Spinal cord (tissue), 10 donors: ENCODE data around the gene ROR2. TPM values are rescaled to one million over a fixed set of nuclear protein-coding genes. Genes with fewer than 3 reads are reported as not detected.
A peak's percentile ranks its signal among the peaks of the same experiment; 100 is the strongest.

ENCODE experiments used
- DNase-seq, 6 donors: peaks; one replicate each; pipeline versions ENCODE4 v3.0.0 to v3.0.0-alpha.2; 2013 to 2015; ENCODE audit warnings: low spot score in 6 of 6, low read depth in 4 of 6
- H3K27ac ChIP-seq: one replicate; pipeline ENCODE4 v1.5.1; 2013; ENCODE audit warnings: low read depth, low read length, control low read depth
- H3K27me3 ChIP-seq: one replicate; pipeline ENCODE4 v1.6.1; 2013; ENCODE audit warnings: low read length; ENCODE audit not compliant: control insufficient read depth, insufficient read depth
- H3K36me3 ChIP-seq: one replicate; pipeline ENCODE4 v1.6.1; 2013; ENCODE audit warnings: low read length; ENCODE audit not compliant: control insufficient read depth, insufficient read depth
- H3K4me1 ChIP-seq: one replicate; pipeline ENCODE4 v1.6.1; 2013; ENCODE audit warnings: low read length; ENCODE audit not compliant: control insufficient read depth, insufficient read depth
- H3K4me3 ChIP-seq: one replicate; pipeline ENCODE4 v1.5.1; 2013; ENCODE audit warnings: low read depth, low read length, control low read depth
- H3K9me3 ChIP-seq: one replicate; pipeline ENCODE4 v1.6.1; 2013; ENCODE audit warnings: low read length; ENCODE audit not compliant: control insufficient read depth, insufficient read depth
- WGBS: methylation state at CpG from one replicate; pipeline ENCODE4 v1.1.5; 2013; ENCODE audit warnings: missing lambda C conversion rate; ENCODE audit not compliant: insufficient coverage; 5-methylcytosine and 5-hydroxymethylcytosine counted together
- polyA plus RNA-seq, 2 donors: library from polyadenylated mRNA; unstranded; fragments of 120-200 nt; gene quantifications; one replicate each; pipeline ENCODE4 v1.2.1, GENCODE V29; 2013; ENCODE audit not compliant: insufficient read length in 2 of 2
- total RNA-seq, 2 donors: library from RNA; depleted of rRNA in 1 of 2; stranded (reverse); fragments of 120-200 nt in 1 of 2; fragments of >200 nt in 1 of 2; gene quantifications; one replicate each; pipeline versions ENCODE4 v1.2.3 to v1.2.4, GENCODE V29; 2013 to 2014
- donor health status: healthy.

ROR2 gene
- total and polyA plus RNA-seq, 4 donors = 3.1 to 20.6 (median 5.0) TPM

GRCh38 chr9:91777292-91777830, 172.7 kb downstream of the ROR2 start:
- Histone ChIP-seq H3K36me3 (no peaks in the 10 kb centered on the region), H3K27me3 (no peaks in the 10 kb centered on the region), H3K4me1 (peaks cover 12% of the 10 kb centered on the region), H3K4me3 (no peak overlapping the region), H3K27ac (no peak overlapping the region), H3K9me3 (no peaks in the 10 kb centered on the region)
- no peak for DNase-seq
- 57% methylated on average over 1 of the region's 4 CpGs for WGBS

- Histone ChIP-seq H3K4me1 (peaks cover 8% of the 10 kb centered on the region), H3K36me3 (no peaks in the 10 kb centered on the region), H3K27ac (no peak overlapping the region), H3K9me3 (no peaks in the 10 kb centered on the region), H3K27me3 (no peaks in the 10 kb centered on the region), H3K4me3 (no peak overlapping the region)
- DNase-seq = no peak
- WGBS = 70% methylated on average over 3 of the region's 6 CpGs
Observed at GRCh38 chr9:91776409-91777291, 173.4 kb downstream of the ROR2 start.

GRCh38 chr9:91775708-91776028, 174.4 kb downstream of the ROR2 start:
- WGBS = 17% methylated on average over 2 of the region's 4 CpGs

GRCh38 chr9:91775011-91775707, 174.9 kb downstream of the ROR2 start:
- Histone ChIP-seq H3K4me1 (peaks cover 8% of the 10 kb centered on the region), H3K36me3 (no peaks in the 10 kb centered on the region), H3K9me3 (no peaks in the 10 kb centered on the region), H3K27me3 (no peaks in the 10 kb centered on the region), H3K4me3 (no peak overlapping the region), H3K27ac (no peak overlapping the region)
- peak in 3 of 6 donors; percentile 25 to 73 (median 72) for DNase-seq
- WGBS = 63% methylated on average over 8 of the region's 9 CpGs

More at GRCh38 chr9:91775708-91776028, 174.4 kb downstream of the ROR2 start:
- peaks cover 8% of the 10 kb centered on the region for H3K4me1 ChIP-seq
- no peaks in the 10 kb centered on the region for H3K36me3 ChIP-seq
- H3K27me3 ChIP-seq = no peaks in the 10 kb centered on the region
- H3K9me3 ChIP-seq = no peaks in the 10 kb centered on the region
- H3K4me3 ChIP-seq = no peak overlapping the region
- no peak for DNase-seq
- H3K27ac ChIP-seq = no peak overlapping the region

- DNase-seq = peak in 1 of 6 donors; percentile 21
Observed at GRCh38 chr9:91773156-91773555, 176.9 kb downstream of the ROR2 start.

GRCh38 chr9:91771864-91772263, 178.2 kb downstream of the ROR2 start:
- H3K4me3 ChIP-seq = no peak overlapping the region
- WGBS = 100% methylated on average over 1 of the region's 4 CpGs
- H3K4me1 ChIP-seq = peaks cover 8% of the 10 kb centered on the region
- no peak for DNase-seq
- no peaks in the 10 kb centered on the region for H3K9me3 ChIP-seq
- H3K36me3 ChIP-seq = no peaks in the 10 kb centered on the region
- no peak overlapping the region for H3K27ac ChIP-seq
- H3K27me3 ChIP-seq = no peaks in the 10 kb centered on the region

More at GRCh38 chr9:91773156-91773555, 176.9 kb downstream of the ROR2 start:
- WGBS = 54% methylated on average over 12 of the region's 14 CpGs
- Histone ChIP-seq H3K4me3 (no peak overlapping the region), H3K36me3 (no peaks in the 10 kb centered on the region), H3K9me3 (no peaks in the 10 kb centered on the region), H3K4me1 (peaks cover 8% of the 10 kb centered on the region), H3K27me3 (no peaks in the 10 kb centered on the region), H3K27ac (no peak overlapping the region)

- no peaks in the 10 kb centered on the region for H3K9me3 ChIP-seq
- WGBS = 32% methylated on average over 4 of the region's 8 CpGs
- no peak overlapping the region for H3K4me3 ChIP-seq
- no peak overlapping the region for H3K27ac ChIP-seq
- peaks cover 8% of the 10 kb centered on the region for H3K4me1 ChIP-seq
- H3K36me3 ChIP-seq = no peaks in the 10 kb centered on the region
- H3K27me3 ChIP-seq = no peaks in the 10 kb centered on the region
- peak in 2 of 6 donors; percentile 21 to 50 for DNase-seq
Observed at GRCh38 chr9:91771027-91771426, 179.0 kb downstream of the ROR2 start.

GRCh38 chr9:91770229-91770628, 179.8 kb downstream of the ROR2 start:
- H3K4me3 ChIP-seq = no peak overlapping the region
- 84% methylated on average over 10 of the region's 10 CpGs for WGBS
- H3K36me3 ChIP-seq = no peaks in the 10 kb centered on the region
- H3K4me1 ChIP-seq = peaks cover 4% of the 10 kb centered on the region
- H3K27me3 ChIP-seq = no peaks in the 10 kb centered on the region
- no peak for DNase-seq
- H3K9me3 ChIP-seq = no peaks in the 10 kb centered on the region
- H3K27ac ChIP-seq = no peak overlapping the region

GRCh38 chr9:91768977-91769916, 180.8 kb downstream of the ROR2 start:
- 93% methylated on average over 27 of the region's 29 CpGs for WGBS
- no peaks in the 10 kb centered on the region for H3K36me3 ChIP-seq
- no peaks in the 10 kb centered on the region for H3K9me3 ChIP-seq
- no peak for DNase-seq
- no peaks in the 10 kb centered on the region for H3K27me3 ChIP-seq
- H3K27ac ChIP-seq = no peak overlapping the region
- H3K4me1 ChIP-seq = peaks cover 4% of the 10 kb centered on the region
- no peak overlapping the region for H3K4me3 ChIP-seq
